Measurements from ENCODE around the gene ZNF44. TPM values are rescaled to one million over a fixed set of nuclear protein-coding genes. Genes with fewer than 3 reads are reported as not detected.

ZNF44 gene
- total RNA-seq, 4 donors from 2014 or later = 7.5 to 44.4 (median 23.5) TPM

- in situ Hi-C loops (cut with MboI; ENCODE audit: low pct_ligation_motif_present in 1 of 4, low pct_unique_long_range_greater_than_20kb in 1 of 4, low sequenced_read_pairs in 3 of 4) = no loop called here
- WGBS, 2 donors (ENCODE audit: low coverage in 1 of 2) = 97% methylated on average over 18 of the region's 18 CpGs; no CpG with 5 or more reads in 1 of the 2 donors
These were observed 10.1 kb downstream of the ZNF44 start for GRCh38 chr19:12284631-12285030.

GRCh38 chr19:12284226-12284625, 10.5 kb downstream of the ZNF44 start:
- TF ChIP-seq CTCF (IDR thresholded peaks at IDR 0.05) (no peak), POLR2A (IDR thresholded peaks at IDR 0.05) (no peak), EP300 (IDR thresholded peaks at IDR 0.05; ENCODE audit: low read depth) (no peak), POLR2AphosphoS5 (IDR thresholded peaks at IDR 0.05) (no peak)
- Histone ChIP-seq H3K27ac (no peak overlapping the region), H3K4me3 (no peak overlapping the region), H3K9me3 (peaks cover 24 to 32% of the 10 kb centered on the region in 2 donors), H3K27me3 (no peaks in the 10 kb centered on the region), H3K4me1 (peaks cover 3 to 9% (median 5%) of the 10 kb centered on the region in 4 donors), H3K36me3 (peaks cover 0 to 38% (median 2%) of the 10 kb centered on the region in 4 donors)
- DNase-seq = no peak
- in situ Hi-C loops (cut with MboI; ENCODE audit: low pct_ligation_motif_present in 1 of 4, low pct_unique_long_range_greater_than_20kb in 1 of 4, low sequenced_read_pairs in 3 of 4) (no loop called here), intact Hi-C loops (cut with DNase I; ENCODE audit: low total_unique reads) (no loop called here)
- 95 to 97% methylated on average over 4 to 14 of the region's 14 CpGs for WGBS, 2 donors (ENCODE audit: low coverage in 1 of 2)

More at GRCh38 chr19:12284631-12285030, 10.1 kb downstream of the ZNF44 start:
- intact Hi-C loops (cut with DNase I; ENCODE audit: low total_unique reads) = no loop called here
- H3K9me3 ChIP-seq = peaks cover 23 to 28% of the 10 kb centered on the region in 2 donors
- H3K4me3 ChIP-seq = no peak overlapping the region
- TF ChIP-seq POLR2A (IDR thresholded peaks at IDR 0.05) (no peak), CTCF (IDR thresholded peaks at IDR 0.05) (no peak), EP300 (IDR thresholded peaks at IDR 0.05; ENCODE audit: low read depth) (no peak), POLR2AphosphoS5 (IDR thresholded peaks at IDR 0.05) (no peak)
- H3K4me1 ChIP-seq = peaks cover 4 to 13% (median 8%) of the 10 kb centered on the region in 4 donors
- peaks cover 0 to 38% (median 2%) of the 10 kb centered on the region in 4 donors for H3K36me3 ChIP-seq
- H3K27me3 ChIP-seq = no peaks in the 10 kb centered on the region
- H3K27ac ChIP-seq = no peak overlapping the region
- DNase-seq = no peak

GRCh38 chr19:12278713-12279112, 16.0 kb downstream of the ZNF44 start:
- TF ChIP-seq POLR2A (IDR thresholded peaks at IDR 0.05) (no peak), EP300 (IDR thresholded peaks at IDR 0.05; ENCODE audit: low read depth) (no peak), POLR2AphosphoS5 (IDR thresholded peaks at IDR 0.05) (no peak), CTCF (IDR thresholded peaks at IDR 0.05) (no peak)
- WGBS, 2 donors (ENCODE audit: low coverage in 1 of 2) = 75 to 82% methylated on average over 2 of the region's 2 CpGs
- in situ Hi-C loops (cut with MboI; ENCODE audit: low pct_ligation_motif_present in 1 of 4, low pct_unique_long_range_greater_than_20kb in 1 of 4, low sequenced_read_pairs in 3 of 4) (no loop called here), intact Hi-C loops (cut with DNase I; ENCODE audit: low total_unique reads) (no loop called here)
- Histone ChIP-seq H3K27ac (no peak overlapping the region), H3K9me3 (peaks cover 76% of the 10 kb centered on the region in 2 donors), H3K4me3 (no peak overlapping the region), H3K4me1 (no peaks in the 10 kb centered on the region), H3K27me3 (no peaks in the 10 kb centered on the region), H3K36me3 (peaks cover 1 to 52% (median 21%) of the 10 kb centered on the region in 4 donors)
- no peak for DNase-seq

GRCh38 chr19:12272980-12273901, 21.4 kb downstream of the ZNF44 start:
- in situ Hi-C loops (cut with MboI; ENCODE audit: low pct_ligation_motif_present in 1 of 4, low pct_unique_long_range_greater_than_20kb in 1 of 4, low sequenced_read_pairs in 3 of 4) = no loop called here

More at GRCh38 chr19:12272980-12273901, 21.4 kb downstream of the ZNF44 start:
- no peaks in the 10 kb centered on the region for H3K4me1 ChIP-seq
- H3K9me3 ChIP-seq = peaks cover 85 to 88% of the 10 kb centered on the region in 2 donors
- no peak overlapping the region for H3K27ac ChIP-seq
- H3K27me3 ChIP-seq = no peaks in the 10 kb centered on the region
- intact Hi-C loops (cut with DNase I; ENCODE audit: low total_unique reads) = no loop called here
- DNase-seq = no peak
- H3K36me3 ChIP-seq = peaks cover 7 to 73% (median 42%) of the 10 kb centered on the region in 4 donors
- 97 to 98% methylated on average over 7 to 11 of the region's 11 CpGs for WGBS, 2 donors (ENCODE audit: low coverage in 1 of 2)
- TF ChIP-seq CTCF (IDR thresholded peaks at IDR 0.05) (no peak), POLR2A (IDR thresholded peaks at IDR 0.05) (no peak), POLR2AphosphoS5 (IDR thresholded peaks at IDR 0.05) (no peak), EP300 (IDR thresholded peaks at IDR 0.05; ENCODE audit: low read depth) (no peak)
- H3K4me3 ChIP-seq = no peak overlapping the region

Data from transverse colon (tissue), 4 donors.